Ishikawa (cell line): ENCODE data around the gene PHF8.

Experiments
- TAF1 ChIP-seq: IDR thresholded peaks from 2 replicates; pipeline ENCODE4 v1.6.1; 2012; ENCODE audit warnings: low read depth, mild to moderate bottlenecking
- TF ChIP-seq, protein P1 (sequence below): IDR thresholded peaks from 2 replicates; pipeline ENCODE4 v1.6.1; 2012; ENCODE audit warnings: low read depth, mild to moderate bottlenecking
- TF ChIP-seq, protein P2 (sequence below): IDR thresholded peaks from 2 replicates; pipeline ENCODE4 v1.6.1; 2012

DNA sequence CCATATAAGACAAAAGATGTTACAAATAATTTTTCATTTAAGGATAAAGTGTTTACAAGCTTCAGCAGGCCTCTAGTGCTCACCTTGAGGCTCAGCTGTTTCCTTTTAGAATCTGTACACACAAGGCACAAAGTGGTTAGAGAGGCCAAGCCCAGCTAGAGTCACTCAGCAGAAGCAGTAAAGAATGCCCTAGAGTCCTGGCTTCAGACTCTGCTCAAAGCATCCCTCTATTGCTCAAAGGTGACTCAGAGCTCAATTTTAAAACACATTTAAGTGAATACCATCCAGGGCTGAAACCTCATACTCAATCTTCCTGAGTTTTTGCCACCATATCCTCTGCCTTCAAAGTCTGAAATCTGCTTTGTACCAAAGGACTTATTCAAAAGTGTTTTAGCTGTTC is 22.6 kb upstream of the PHF8 start:
- no peak for TF ChIP-seq TAF1
- TF ChIP-seq, protein P1, sequence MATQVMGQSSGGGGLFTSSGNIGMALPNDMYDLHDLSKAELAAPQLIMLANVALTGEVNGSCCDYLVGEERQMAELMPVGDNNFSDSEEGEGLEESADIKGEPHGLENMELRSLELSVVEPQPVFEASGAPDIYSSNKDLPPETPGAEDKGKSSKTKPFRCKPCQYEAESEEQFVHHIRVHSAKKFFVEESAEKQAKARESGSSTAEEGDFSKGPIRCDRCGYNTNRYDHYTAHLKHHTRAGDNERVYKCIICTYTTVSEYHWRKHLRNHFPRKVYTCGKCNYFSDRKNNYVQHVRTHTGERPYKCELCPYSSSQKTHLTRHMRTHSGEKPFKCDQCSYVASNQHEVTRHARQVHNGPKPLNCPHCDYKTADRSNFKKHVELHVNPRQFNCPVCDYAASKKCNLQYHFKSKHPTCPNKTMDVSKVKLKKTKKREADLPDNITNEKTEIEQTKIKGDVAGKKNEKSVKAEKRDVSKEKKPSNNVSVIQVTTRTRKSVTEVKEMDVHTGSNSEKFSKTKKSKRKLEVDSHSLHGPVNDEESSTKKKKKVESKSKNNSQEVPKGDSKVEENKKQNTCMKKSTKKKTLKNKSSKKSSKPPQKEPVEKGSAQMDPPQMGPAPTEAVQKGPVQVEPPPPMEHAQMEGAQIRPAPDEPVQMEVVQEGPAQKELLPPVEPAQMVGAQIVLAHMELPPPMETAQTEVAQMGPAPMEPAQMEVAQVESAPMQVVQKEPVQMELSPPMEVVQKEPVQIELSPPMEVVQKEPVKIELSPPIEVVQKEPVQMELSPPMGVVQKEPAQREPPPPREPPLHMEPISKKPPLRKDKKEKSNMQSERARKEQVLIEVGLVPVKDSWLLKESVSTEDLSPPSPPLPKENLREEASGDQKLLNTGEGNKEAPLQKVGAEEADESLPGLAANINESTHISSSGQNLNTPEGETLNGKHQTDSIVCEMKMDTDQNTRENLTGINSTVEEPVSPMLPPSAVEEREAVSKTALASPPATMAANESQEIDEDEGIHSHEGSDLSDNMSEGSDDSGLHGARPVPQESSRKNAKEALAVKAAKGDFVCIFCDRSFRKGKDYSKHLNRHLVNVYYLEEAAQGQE, result no peak
- TF ChIP-seq, protein P2, sequence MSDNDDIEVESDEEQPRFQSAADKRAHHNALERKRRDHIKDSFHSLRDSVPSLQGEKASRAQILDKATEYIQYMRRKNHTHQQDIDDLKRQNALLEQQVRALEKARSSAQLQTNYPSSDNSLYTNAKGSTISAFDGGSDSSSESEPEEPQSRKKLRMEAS, result no peak
